ENCODE measurements around the gene ZNF765.
"Not testable (repeated sequence)": the region's sequence is repeated elsewhere in the genome, so short reads cannot be mapped to it uniquely, and the experiment has no call there.

Gene ZNF765

DNA sequence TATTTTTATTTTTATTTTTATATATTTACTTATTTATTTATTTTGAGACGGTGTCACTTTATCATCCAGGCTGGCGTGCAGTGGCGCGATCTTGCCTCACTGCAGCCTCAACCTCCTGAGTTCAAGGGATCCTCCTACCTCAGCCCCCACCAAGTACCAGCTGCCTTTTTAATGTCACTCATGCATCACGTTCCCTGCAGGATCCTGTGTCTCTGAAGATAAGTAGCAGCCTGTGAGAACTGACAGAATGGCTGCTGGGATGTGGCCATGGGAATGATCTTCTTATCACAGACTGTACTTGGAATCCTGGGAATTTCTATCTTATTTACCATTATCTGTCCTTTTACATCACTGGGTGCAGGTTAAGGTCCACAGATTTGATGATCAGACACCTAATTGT is 27.6 kb downstream of the ZNF765 start:
- no peak for DNase-seq

DNA sequence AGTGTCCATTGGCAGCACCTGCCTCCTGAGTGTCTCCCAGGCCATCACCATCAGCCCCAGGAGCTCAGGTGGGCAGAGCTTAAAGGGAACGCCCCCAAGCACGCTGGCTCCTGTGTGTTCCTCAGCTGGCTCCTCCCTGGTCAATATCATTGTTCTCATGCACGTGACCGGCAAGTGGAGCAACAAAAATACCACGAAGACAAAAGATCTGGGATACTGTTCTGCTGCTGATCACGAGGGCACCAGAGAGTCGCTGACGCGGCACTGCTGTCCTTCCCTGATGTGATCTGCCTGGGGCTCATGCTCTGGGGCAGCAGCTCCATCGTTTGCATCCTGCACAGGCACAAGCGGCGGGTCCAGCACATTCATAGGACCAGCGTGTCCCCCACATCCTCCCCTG is 28.1 kb downstream of the ZNF765 start:
- not testable (repeated sequence) for DNase-seq

DNA sequence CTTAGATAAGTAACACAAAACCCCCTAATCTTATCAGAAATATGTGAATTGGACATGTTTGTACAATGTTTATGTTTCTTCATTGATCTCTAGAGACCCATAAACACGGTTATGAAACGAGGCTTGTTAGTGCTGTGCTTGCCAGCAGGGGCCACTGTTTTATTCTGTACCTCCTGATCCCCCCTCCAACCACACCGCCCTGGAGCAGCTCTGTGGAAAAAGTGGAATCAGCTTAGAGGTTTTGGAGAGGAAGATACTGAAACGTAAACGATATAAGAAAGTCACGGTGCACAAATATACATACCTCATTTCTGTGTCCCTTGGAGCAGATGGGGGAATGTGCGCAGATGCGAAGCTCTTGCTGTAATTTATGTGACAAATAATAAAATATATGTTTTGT is 28.7 kb downstream of the ZNF765 start:
- DNase-seq, result peak in 1 of 2 experiments; percentile 11

GRCh38 chr19:53424968-53425597 is 30.1 kb downstream of the ZNF765 start:
- DNase-seq, result peak; percentile 19 to 31

DNA sequence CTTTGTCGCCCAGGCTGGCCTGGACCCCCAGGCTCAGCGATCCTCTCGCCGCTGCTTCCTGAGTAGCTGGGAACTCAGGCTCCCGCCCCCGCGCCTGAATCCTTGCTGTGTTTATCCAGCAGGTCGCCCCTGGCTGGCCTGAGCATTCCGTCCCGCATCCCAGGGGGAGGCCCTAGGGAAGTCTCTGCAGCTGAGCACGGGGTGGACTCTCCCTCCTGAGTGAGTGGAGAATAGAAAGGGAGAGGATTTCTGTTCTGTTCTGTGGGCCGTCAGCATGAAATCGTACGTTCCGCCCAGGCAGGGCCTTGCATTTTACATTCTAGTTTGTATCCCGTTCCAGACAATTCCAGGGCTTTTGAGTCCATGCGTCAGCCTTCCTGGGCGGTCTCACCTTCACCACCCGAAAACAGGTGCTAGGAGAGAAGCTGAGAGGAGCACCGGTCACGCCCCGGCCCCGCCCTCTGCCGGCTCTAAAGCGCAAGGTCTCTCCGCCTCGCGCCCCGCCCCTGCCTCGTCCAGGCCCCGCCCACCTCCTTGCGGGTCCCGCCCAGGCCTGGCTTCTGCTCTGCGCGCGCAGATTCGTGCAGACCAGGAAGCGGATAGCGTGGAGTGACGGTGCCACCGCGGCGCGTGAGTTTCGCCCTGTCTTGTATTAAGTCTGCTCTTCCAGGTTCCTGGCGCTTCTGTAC is 36.6 kb downstream of the ZNF765 start, which contains the start of gene ZNF761:
ZNF761 (plus strand) TSS at position 586 of the 689 bp plus-strand sequence. CDS start 15,285 bp downstream, outside the sequence.
- DNase-seq, result peak; percentile 89 to 90

- DNase-seq, result peak in 1 of 2 experiments; percentile 2
These were observed 37.2 kb downstream of the ZNF765 start for GRCh38 chr19:53432088-53432661.

DNA sequence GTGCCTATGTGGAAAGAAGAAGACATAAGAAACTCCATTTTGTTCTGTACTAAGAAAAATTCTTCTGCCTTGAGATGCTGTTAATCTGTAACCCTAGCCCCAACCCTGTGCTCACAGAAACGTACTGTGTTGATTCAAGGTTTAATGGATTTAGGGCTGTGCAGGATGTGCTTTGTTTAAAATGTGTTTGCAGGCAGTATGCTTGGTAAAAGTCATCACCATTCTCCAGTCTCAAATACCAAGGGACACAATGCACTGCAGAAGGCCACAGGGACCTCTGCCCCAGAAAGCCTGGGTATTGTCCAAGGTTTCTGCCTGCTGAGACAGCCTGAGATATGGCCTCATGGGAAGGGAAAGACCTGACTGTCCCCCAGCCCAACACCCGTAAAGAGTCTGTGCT is 48.9 kb downstream of the ZNF765 start:
- DNase-seq, result not testable (repeated sequence)

GRCh38 chr19:53447196-53447595 is 52.2 kb downstream of the ZNF765 start:
- DNase-seq, result not testable (repeated sequence)

DNA sequence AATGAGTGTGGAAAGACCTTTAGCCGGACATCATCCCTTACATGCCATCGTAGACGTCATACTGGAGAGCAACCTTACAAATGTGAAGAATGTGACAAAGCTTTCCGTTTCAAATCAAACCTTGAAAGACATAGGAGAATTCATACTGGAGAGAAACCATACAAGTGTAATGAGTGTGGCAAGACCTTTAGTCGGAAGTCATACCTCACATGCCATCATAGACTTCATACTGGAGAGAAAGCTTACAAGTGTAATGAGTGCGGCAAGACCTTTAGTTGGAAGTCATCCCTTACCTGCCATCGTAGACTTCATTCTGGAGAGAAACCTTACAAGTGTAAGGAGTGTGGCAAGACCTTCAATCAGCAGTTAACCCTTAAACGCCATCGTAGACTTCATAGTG is 60.9 kb downstream of the ZNF765 start:
- no peak for DNase-seq

- not testable (repeated sequence) for DNase-seq
These were observed 65.3 kb downstream of the ZNF765 start for GRCh38 chr19:53460131-53460721.

DNA sequence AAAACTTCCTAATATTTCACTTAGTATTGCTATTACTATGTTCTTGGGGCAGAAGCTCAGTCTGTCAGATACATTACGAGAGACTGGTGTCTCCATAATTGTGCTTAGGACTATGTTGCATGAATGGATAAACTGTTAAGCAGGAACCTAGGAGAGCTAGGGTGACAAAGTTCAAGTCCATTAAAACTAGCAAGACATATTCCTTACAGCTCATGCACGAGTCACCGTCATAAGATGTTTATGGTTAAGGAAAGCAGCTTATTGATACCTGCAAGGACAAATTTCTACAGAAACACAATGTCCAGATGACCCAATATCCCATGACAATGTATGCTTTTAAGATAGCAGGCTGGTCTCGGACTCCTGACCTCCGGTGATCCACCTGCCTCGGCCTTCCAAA is 66.9 kb downstream of the ZNF765 start:
- no peak for DNase-seq

DNA sequence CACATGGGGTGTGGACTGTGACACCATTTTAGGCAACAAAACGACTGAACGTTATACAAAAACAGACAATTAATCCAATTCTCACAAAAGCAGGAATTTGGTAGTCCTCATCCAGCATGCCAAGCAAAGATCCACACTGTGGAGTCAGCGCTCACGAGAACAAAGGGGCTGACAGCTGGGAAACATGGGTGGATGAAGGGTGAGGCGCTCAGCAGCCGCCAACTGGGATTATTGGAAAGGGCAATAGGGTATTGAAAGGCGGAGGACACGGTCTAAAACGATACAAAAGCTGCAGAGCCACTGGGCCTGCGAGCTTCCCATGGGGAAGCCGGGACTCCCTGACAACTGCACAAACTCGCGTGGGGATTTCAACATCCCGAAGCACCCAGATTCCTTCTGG is 67.9 kb downstream of the ZNF765 start:
- DNase-seq, result no peak

GRCh38 chr19:53463263-53463662 is 68.3 kb downstream of the ZNF765 start:
- no peak for DNase-seq

DNA sequence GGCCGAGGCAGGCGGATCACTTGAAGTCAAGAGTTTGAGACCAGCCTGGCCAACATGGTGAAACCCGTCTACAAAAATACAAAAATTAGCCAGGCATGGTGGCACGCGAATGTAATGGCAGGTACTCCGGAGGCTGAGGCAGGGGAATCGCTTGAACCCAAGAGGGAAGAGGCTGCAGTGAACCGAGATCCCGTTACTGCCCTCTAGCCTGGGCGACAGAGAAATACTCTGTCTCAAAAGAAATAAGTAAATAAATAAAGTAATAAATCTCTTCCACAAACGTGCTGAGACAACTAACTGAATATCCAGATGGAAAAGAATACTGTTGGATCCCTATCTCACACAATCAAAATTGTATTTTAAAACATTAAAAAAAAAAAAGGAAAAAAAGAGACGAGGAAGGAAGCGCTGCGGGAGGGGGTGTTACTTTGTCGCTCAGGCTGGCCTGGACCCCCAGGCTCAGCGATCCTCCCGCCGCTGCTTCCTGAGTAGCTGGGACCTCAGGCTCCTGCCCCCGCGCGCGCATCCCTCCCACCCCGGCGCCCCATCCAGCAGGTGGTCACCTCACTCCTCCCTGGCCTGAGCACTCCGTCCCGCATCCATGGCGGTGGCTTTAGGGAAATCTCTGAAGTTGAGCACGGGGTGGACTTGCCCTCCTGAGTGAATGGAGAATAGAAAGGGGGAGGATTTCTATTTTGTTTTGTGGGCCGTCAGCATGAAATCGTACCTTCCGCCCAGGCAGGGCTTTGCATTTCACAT is 72.0 kb downstream of the ZNF765 start:
- DNase-seq, result no peak

DNA sequence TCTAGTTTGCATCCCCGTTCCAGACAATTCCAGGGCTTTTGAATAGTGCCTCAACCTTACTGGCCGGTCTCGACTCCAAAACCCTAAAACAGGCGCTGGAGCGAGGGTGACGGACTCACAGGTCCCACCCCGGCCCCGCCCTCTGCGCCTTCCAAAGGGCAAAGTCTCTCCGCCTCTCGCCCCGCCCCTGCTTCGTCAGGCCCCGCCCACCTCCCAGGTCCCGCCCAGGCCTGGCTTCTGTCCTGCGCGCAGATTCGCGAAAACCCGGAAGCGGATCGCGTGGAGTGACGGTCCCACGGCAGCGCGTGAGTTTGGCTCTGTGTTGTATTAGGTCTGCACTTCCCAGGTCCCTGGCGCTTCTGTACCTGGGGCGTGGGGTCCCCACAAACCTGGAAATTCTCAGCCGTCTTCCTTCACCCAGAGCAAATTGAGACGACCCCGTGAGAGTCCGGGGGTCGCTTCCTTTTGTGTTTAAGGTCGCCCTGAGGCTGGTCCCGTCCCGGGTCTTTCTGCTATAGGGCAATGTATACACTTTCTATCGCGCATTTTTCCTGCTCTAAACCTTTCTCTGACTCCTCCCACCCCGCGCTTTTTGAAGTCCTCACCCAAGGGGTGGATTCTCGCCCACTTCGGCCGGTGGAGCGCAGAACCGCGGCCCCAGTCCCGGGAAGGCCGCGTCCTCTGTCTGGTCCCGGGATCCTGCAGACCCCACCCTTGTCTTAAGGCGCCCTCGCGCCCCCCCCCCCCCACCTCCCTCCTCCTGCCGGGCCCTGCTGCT is 72.7 kb downstream of the ZNF765 start, which contains the start of gene ZNF813:
ZNF813 (plus strand) TSS at position 249 of the 778 bp plus-strand sequence. CDS start 16,090 bp downstream, outside the sequence.
- peak; percentile 64 to 74 for DNase-seq

DNA sequence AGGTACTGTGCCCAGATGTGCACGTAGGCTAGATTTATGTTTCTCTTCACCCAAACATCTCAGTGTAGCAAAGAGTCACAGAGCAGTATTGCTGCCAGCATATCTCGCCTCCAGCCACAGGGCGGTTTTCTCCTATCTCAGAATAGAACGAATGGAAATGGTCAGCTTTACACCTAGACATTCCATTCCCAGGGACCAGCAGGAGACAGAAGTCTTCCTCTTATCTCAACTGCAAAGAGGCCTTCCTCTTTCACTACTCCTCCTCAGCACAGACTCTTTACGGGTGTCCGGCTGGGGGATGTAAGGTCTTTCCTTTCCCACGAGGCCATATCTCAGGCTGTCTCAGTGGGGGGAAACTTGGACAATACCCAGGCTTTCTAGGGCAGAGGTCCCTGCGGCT is 73.7 kb downstream of the ZNF765 start:
- DNase-seq, result not testable (repeated sequence)

- DNase-seq, result no peak
These were observed 77.0 kb downstream of the ZNF765 start for GRCh38 chr19:53471916-53472315.

DNA sequence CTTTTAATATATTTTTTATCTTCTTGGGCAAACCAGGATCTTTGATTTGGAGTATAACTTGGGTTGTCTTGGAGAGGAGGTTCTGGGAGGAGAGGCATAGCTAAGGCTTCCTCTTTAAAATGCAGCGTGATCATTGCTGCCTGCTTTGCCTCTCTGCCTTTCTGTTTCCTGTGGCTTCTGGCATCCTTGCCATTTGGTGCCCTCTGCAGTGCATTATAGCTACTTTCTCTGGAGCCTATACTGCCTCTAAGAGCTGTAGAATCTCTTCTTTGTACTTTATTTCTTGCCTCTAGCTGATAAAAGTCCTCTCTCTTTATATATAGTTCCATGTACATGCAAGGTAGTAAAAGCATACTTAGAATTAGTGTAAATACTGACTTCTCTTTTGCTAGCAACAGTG is 79.9 kb downstream of the ZNF765 start:
- DNase-seq, result not testable (repeated sequence)

DNA sequence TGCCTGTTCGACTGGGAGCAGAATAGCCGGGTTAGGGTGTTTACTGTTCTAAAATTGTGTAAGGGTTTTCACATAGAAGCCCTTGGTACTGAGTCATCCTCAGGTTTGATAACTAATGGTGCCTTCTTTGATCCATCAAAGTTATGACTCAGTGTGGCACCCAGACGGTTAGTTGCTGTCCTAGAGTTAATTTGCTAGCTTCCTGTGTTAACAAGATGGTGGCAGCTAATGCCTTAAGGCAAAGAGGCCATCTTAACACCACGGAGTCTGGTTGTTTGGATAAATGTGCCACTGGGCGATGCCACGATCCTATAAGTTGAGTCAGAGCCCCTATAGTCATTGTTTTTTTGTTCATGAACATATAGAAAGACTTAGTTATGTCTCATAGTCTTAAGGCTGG is 80.5 kb downstream of the ZNF765 start:
- DNase-seq, result not testable (repeated sequence)
